IMR-90 (cell line): ENCODE data around the gene SMO. TPM values are rescaled to one million over a fixed set of nuclear protein-coding genes. Genes with fewer than 3 reads are reported as not detected.
"Not testable (repeated sequence)": the region's sequence is repeated elsewhere in the genome, so short reads cannot be mapped to it uniquely, and the experiment has no call there.

Experiments used
- ATAC-seq: fragments of 200-7000 bp; cut with Tn5 transposase; 2 replicates; pipeline ENCODE4 v1.9.1; 2020; ENCODE audit warnings: low read depth, mild to moderate bottlenecking, moderate library complexity
- BruUV-seq: library from RNA; stranded (reverse); fragments of 400-500 nt; replicated peaks from 2 replicates; lab custom pipeline; 2021; lab: Mats Ljungman, UMichigan
- CTCF ChIA-PET: fragments of 300-600 bp; formaldehyde crosslinking; extraction: SDS; loops from one replicate; lab custom pipeline; 2021; ENCODE audit warnings: antibody characterized with exemption; lab: Yijun Ruan, JAX
- POLR2A ChIA-PET: fragments of 300-600 bp; sonication (Branson Sonifier 250); formaldehyde crosslinking; loops from one replicate; lab custom pipeline; 2022; ENCODE audit warnings: antibody characterized with exemption; ENCODE audit not compliant: unreplicated experiment; lab: Charles Lee
- DNase-seq: peaks from one replicate; pipeline ENCODE4 v3.0.0; 2013
- H2AFZ ChIP-seq: replicated peaks from 2 replicates; pipeline ENCODE3; 2013; ENCODE audit warnings: low read length, mild to moderate bottlenecking; ENCODE audit not compliant: poor library complexity
- H2AK5ac ChIP-seq: 2 replicates; pipeline ENCODE4 v1.6.1; 2013; ENCODE audit warnings: low read depth, low read length, inconsistent platforms
- H2AK9ac ChIP-seq: replicated peaks from 2 replicates; pipeline ENCODE3; 2013; ENCODE audit warnings: mild to moderate bottlenecking, low read depth, low read length, moderate library complexity; ENCODE audit not compliant: poor library complexity
- H2BK120ac ChIP-seq: 2 replicates; pipeline ENCODE4 v1.6.1; 2013; ENCODE audit warnings: low read depth, low read length, inconsistent platforms
- H2BK15ac ChIP-seq: 3 replicates; pipeline ENCODE4 v1.6.1; 2013; ENCODE audit warnings: low read depth, low read length, inconsistent platforms
- H2BK20ac ChIP-seq: 2 replicates; pipeline ENCODE4 v1.6.1; 2013; ENCODE audit warnings: low read depth, mild to moderate bottlenecking, inconsistent platforms, low read length, moderate library complexity
- H2BK5ac ChIP-seq: 2 replicates; pipeline ENCODE4 v1.6.1; 2013; ENCODE audit warnings: mild to moderate bottlenecking, low read depth, low read length, inconsistent platforms; ENCODE audit not compliant: poor library complexity, severe bottlenecking
- H3K14ac ChIP-seq: replicated peaks from 2 replicates; pipeline ENCODE4 v1.6.1; 2013; ENCODE audit warnings: low read depth, low read length, inconsistent platforms
- H3K18ac ChIP-seq: 2 replicates; pipeline ENCODE4 v1.6.1; 2013; ENCODE audit warnings: low read depth, low read length, control low read depth
- H3K23ac ChIP-seq: 2 replicates; pipeline ENCODE4 v1.6.1; 2013; ENCODE audit warnings: low read depth, low read length, inconsistent platforms
- H3K27ac ChIP-seq: 2 replicates; pipeline ENCODE4 v1.5.1; 2013; ENCODE audit warnings: mild to moderate bottlenecking, control low read depth, low read length; ENCODE audit not compliant: insufficient read depth
- H3K27me3 ChIP-seq: 2 replicates; pipeline ENCODE4 v1.6.1; 2013; ENCODE audit warnings: low read length; ENCODE audit not compliant: control insufficient read depth, insufficient read depth
- H3K36me3 ChIP-seq: 2 replicates; pipeline ENCODE4 v1.6.1; 2013; ENCODE audit warnings: low read length, mixed read lengths; ENCODE audit not compliant: control insufficient read depth, insufficient read depth
- H3K4ac ChIP-seq: 2 replicates; pipeline ENCODE4 v1.6.1; 2013; ENCODE audit warnings: low read depth, low read length, inconsistent platforms
- H3K4me1 ChIP-seq: 2 replicates; pipeline ENCODE4 v1.6.1; 2013; ENCODE audit warnings: low read length, mixed read lengths; ENCODE audit not compliant: control insufficient read depth, insufficient read depth
- H3K4me2 ChIP-seq: 2 replicates; pipeline ENCODE4 v1.6.1; 2013; ENCODE audit warnings: low read depth, mild to moderate bottlenecking, control low read depth, low read length, moderate library complexity
- H3K4me3 ChIP-seq: 2 replicates; pipeline ENCODE4 v1.5.1; 2013; ENCODE audit warnings: low read depth, mild to moderate bottlenecking, control low read depth, low read length, moderate library complexity; ENCODE audit not compliant: insufficient read depth
- H3K56ac ChIP-seq: 2 replicates; pipeline ENCODE4 v1.6.1; 2013; ENCODE audit warnings: low read length, inconsistent platforms; ENCODE audit not compliant: insufficient read depth; ENCODE audit errors: extremely low read depth
- H3K79me1 ChIP-seq, 2 experiments: 2 replicates each; pipeline ENCODE4 v1.6.1; 2013; ENCODE audit warnings: low read length in 2 of 2, inconsistent platforms in 1 of 2, low read depth in 1 of 2
- H3K9ac ChIP-seq: 2 replicates; pipeline ENCODE4 v1.6.1; 2013; ENCODE audit warnings: low read depth, low read length, control low read depth
- H3K9me1 ChIP-seq: 2 replicates; pipeline ENCODE4 v1.6.1; 2013; ENCODE audit warnings: low read length, inconsistent platforms; ENCODE audit not compliant: insufficient read depth
- H3K9me3 ChIP-seq: 2 replicates; pipeline ENCODE4 v1.6.1; 2013; ENCODE audit warnings: low read length; ENCODE audit not compliant: control insufficient read depth, insufficient read depth
- H4K20me1 ChIP-seq: 2 replicates; pipeline ENCODE4 v1.6.1; 2013; ENCODE audit warnings: low read length, inconsistent platforms; ENCODE audit not compliant: insufficient read depth
- H4K5ac ChIP-seq: 2 replicates; pipeline ENCODE4 v1.6.1; 2013; ENCODE audit warnings: mild to moderate bottlenecking, low read depth, low read length, control low read depth
- H4K8ac ChIP-seq, 2 experiments: 2 replicates each; pipeline ENCODE4 v1.6.1; 2013; ENCODE audit warnings: low read depth in 2 of 2, low read length in 2 of 2, control low read depth in 1 of 2, inconsistent platforms in 1 of 2
- H4K91ac ChIP-seq: 2 replicates; pipeline ENCODE4 v1.6.1; 2013; ENCODE audit warnings: low read depth, low read length, inconsistent platforms; ENCODE audit not compliant: insufficient read depth
- WGBS, 2 experiments: methylation state at CpG; one replicate each; pipeline versions ENCODE4 v1.1.5 to v1.1.7; 2013; ENCODE audit warnings: missing lambda C conversion rate in 2 of 2; ENCODE audit not compliant: insufficient read length in 1 of 2; ENCODE audit errors: extremely low coverage in 2 of 2; 5-methylcytosine and 5-hydroxymethylcytosine counted together
- dilution Hi-C: fragments of 300-500 bp; cut with HindIII; formaldehyde crosslinking; loops from one replicate; pipeline ENCODE4 v1.14.3; 2018; ENCODE audit warnings: low sequenced_read_pairs; ENCODE audit not compliant: unreplicated experiment
- in situ Hi-C: fragments of 300-500 bp; cut with MboI; formaldehyde crosslinking; loops from 3 replicates; pipeline ENCODE4 v1.14.3; 2019; ENCODE audit warnings: low sequenced_read_pairs, inconsistent platforms, mixed read lengths
- intact Hi-C: fragments of 100-400 bp; cut with micrococcal nuclease; formaldehyde crosslinking; loops from 2 replicates; pipeline ENCODE4 v1.10.0; 2022
- polyA plus RNA-seq, 3 experiments: library from polyadenylated mRNA; depleted of rRNA; stranded (reverse); fragments of >200 nt; gene quantifications; 2 replicates each; pipeline ENCODE4 v1.2.3, GENCODE V29; 2012; ENCODE audit warnings: low replicate concordance in 1 of 3
- total RNA-seq: library from RNA; depleted of rRNA; stranded (reverse); fragments of >200 nt; gene quantifications from 2 replicates; pipeline ENCODE4 v1.2.3, GENCODE V29; 2012

SMO gene
- total and polyA plus RNA-seq, 2 of the 4 experiments (the other 2 are of a cell fraction) = 18.5 to 24.7 TPM

DNA sequence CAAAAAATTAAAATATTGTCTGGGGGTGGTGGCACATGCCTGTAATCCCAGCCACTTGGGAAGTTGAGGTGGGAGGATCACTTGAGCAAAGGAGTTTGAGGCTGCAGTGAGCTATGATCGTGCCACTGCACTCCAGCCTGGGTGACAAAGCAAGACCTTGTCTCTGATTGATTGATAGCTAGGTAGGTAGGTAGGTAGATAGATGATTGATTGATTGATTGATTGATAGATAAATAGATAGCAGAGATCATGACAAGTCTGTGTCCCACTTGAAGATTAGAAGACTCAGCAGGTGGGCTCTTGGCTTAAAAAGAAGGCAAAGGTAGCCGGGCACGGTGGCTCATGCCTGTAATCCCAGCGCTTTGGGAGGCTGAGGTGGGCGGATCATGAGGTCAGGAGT, 64.2 kb downstream of the SMO start:
- H3K4me3 ChIP-seq, H3K14ac ChIP-seq, H3K4me1 ChIP-seq, H3K36me3 ChIP-seq, H4K5ac ChIP-seq, BruUV-seq, H4K8ac ChIP-seq, H4K20me1 ChIP-seq, H3K4ac ChIP-seq, H3K79me1 ChIP-seq, H3K9ac ChIP-seq, H2BK5ac ChIP-seq, H2AK9ac ChIP-seq, POLR2A ChIA-PET, H3K9me3 ChIP-seq, H2BK120ac ChIP-seq, H2BK15ac ChIP-seq, DNase-seq, in situ Hi-C loops, H3K27me3 ChIP-seq, H4K91ac ChIP-seq, H3K56ac ChIP-seq, H3K23ac ChIP-seq, H2AK5ac ChIP-seq, H3K27ac ChIP-seq, H3K4me2 ChIP-seq, H2BK20ac ChIP-seq, H3K18ac ChIP-seq, H3K9me1 ChIP-seq, dilution Hi-C loops, H2AFZ ChIP-seq, ATAC-seq, CTCF ChIA-PET: not testable (repeated sequence)
- intact Hi-C loops = loop anchor here (5.0 kb wide), 1 partner anchor 40 kb away; no protein-coding TSS in a partner anchor
- WGBS, 2 experiments = 83% methylated on average over 1 of the region's 5 CpGs; no CpG with 5 or more reads in 1 of the 2 experiments
